WTC11 (cell line): ENCODE data around the gene LRRC9. TPM values are rescaled to one million over a fixed set of nuclear protein-coding genes. Genes with fewer than 3 reads are reported as not detected.

Source experiments
- ATAC-seq: fragments of 200-7000 bp; cut with Tn5 transposase; 2 replicates; pipeline ENCODE4 v1.10.0; 2021; ENCODE audit warnings: mild to moderate bottlenecking, moderate library complexity
- CTCF ChIA-PET: fragments of 300-600 bp; sonication (Branson Sonifier 250); formaldehyde crosslinking; loops from one replicate; lab custom pipeline; 2021; ENCODE audit warnings: antibody characterized with exemption; lab: Charles Lee
- POLR2A ChIA-PET: fragments of 350-600 bp; sonication (Branson Sonifier 250); formaldehyde crosslinking; loops from one replicate; lab custom pipeline; 2021; ENCODE audit warnings: antibody characterized with exemption; lab: Charles Lee
- DNase-seq: peaks from one replicate; pipeline ENCODE4 v3.0.0; 2021; ENCODE audit warnings: low spot score
- H3K27ac Mint-ChIP-seq: 2 replicates; pipeline ENCODE4 v1.8.0; 2021; ENCODE audit warnings: mixed read lengths
- H3K27me3 Mint-ChIP-seq: 2 replicates; pipeline ENCODE4 v1.8.0; 2021; ENCODE audit warnings: low read depth, mild to moderate bottlenecking, moderate library complexity, mixed read lengths
- H3K36me3 Mint-ChIP-seq: 2 replicates; pipeline ENCODE4 v1.8.0; 2021; ENCODE audit warnings: mixed read lengths
- H3K4me1 Mint-ChIP-seq: 2 replicates; pipeline ENCODE4 v1.8.0; 2022; ENCODE audit warnings: mixed read lengths
- H3K4me3 Mint-ChIP-seq: 2 replicates; pipeline ENCODE4 v1.8.0; 2021; ENCODE audit warnings: mild to moderate bottlenecking, moderate library complexity, mixed read lengths
- H3K9me3 Mint-ChIP-seq: 2 replicates; pipeline ENCODE4 v1.8.0; 2021; ENCODE audit warnings: mixed read lengths
- CBFB ChIP-seq: sonication (generic); formaldehyde crosslinking; IDR thresholded peaks from 2 replicates; pipeline ENCODE4 v1.8.1; 2022; ENCODE audit warnings: mild to moderate bottlenecking, low read depth, missing genetic modification reagents
- CREB1 ChIP-seq: sonication (generic); formaldehyde crosslinking; IDR thresholded peaks from 2 replicates; pipeline ENCODE4 v1.8.0; 2023; ENCODE audit warnings: mild to moderate bottlenecking, missing genetic modification reagents
- CREM ChIP-seq: sonication (generic); formaldehyde crosslinking; IDR thresholded peaks from 2 replicates; pipeline ENCODE4 v1.8.1; 2022; ENCODE audit warnings: mild to moderate bottlenecking, missing genetic modification reagents, moderate library complexity
- FOXP1 ChIP-seq: sonication (generic); formaldehyde crosslinking; IDR thresholded peaks from 2 replicates; pipeline ENCODE4 v1.8.0; 2022; ENCODE audit warnings: missing genetic modification reagents, mild to moderate bottlenecking, moderate library complexity, borderline replicate concordance
- GRHL2 ChIP-seq: fragments of 250-450 bp; sonication (Bioruptor Pico); IDR thresholded peaks from 2 replicates; pipeline ENCODE4 v1.8.0; 2022; ENCODE audit warnings: mild to moderate bottlenecking, moderate library complexity; ENCODE audit not compliant: insufficient replicate concordance, severe bottlenecking
- GTF2I ChIP-seq: fragments of 250-450 bp; sonication (Bioruptor Pico); conservative IDR thresholded peaks from 2 replicates; pipeline ENCODE4 v1.4.0; 2021; ENCODE audit warnings: mild to moderate bottlenecking
- NR1H2 ChIP-seq: sonication (generic); formaldehyde crosslinking; IDR thresholded peaks from 2 replicates; pipeline ENCODE4 v1.9.0; 2021; ENCODE audit warnings: mild to moderate bottlenecking, moderate library complexity, missing genetic modification reagents
- NR2C2 ChIP-seq: sonication (generic); formaldehyde crosslinking; IDR thresholded peaks from 2 replicates; pipeline ENCODE4 v1.8.0; 2022; ENCODE audit warnings: mild to moderate bottlenecking, missing genetic modification reagents
- OVOL2 ChIP-seq: fragments of 250-450 bp; sonication (Bioruptor Pico); IDR thresholded peaks from 2 replicates; pipeline ENCODE4 v1.9.0; 2021; ENCODE audit warnings: mild to moderate bottlenecking, borderline replicate concordance
- RORB ChIP-seq: fragments of 250-450 bp; sonication (Bioruptor Pico); IDR thresholded peaks from 2 replicates; pipeline ENCODE4 v1.9.0; 2021; ENCODE audit warnings: mild to moderate bottlenecking
- SOX15 ChIP-seq: fragments of 250-450 bp; sonication (Bioruptor Pico); IDR thresholded peaks from 2 replicates; pipeline ENCODE4 v1.9.0; 2021; ENCODE audit warnings: mild to moderate bottlenecking
- TEAD1 ChIP-seq: sonication (generic); formaldehyde crosslinking; IDR thresholded peaks from 2 replicates; pipeline ENCODE4 v1.8.0; 2022; ENCODE audit warnings: mild to moderate bottlenecking, missing genetic modification reagents
- ZMAT4 ChIP-seq: fragments of 250-450 bp; sonication (Bioruptor Pico); IDR thresholded peaks from 2 replicates; pipeline ENCODE4 v1.9.0; 2021; ENCODE audit warnings: mild to moderate bottlenecking
- ZNF121 ChIP-seq: sonication (generic); formaldehyde crosslinking; IDR thresholded peaks from 2 replicates; pipeline ENCODE4 v1.8.0; 2023; ENCODE audit warnings: missing genetic modification reagents
- ZNF396 ChIP-seq: fragments of 250-450 bp; sonication (Bioruptor Pico); IDR thresholded peaks from 2 replicates; pipeline ENCODE4 v1.8.0; 2021; ENCODE audit warnings: mild to moderate bottlenecking, moderate library complexity, borderline replicate concordance
- ZNF416 ChIP-seq: fragments of 250-450 bp; sonication (Bioruptor Pico); IDR thresholded peaks from 2 replicates; pipeline ENCODE4 v1.9.0; 2021; ENCODE audit warnings: mild to moderate bottlenecking, inconsistent platforms
- ZNF425 ChIP-seq: fragments of 250-450 bp; sonication (Bioruptor Pico); conservative IDR thresholded peaks from 2 replicates; pipeline ENCODE4 v1.9.0; 2021; ENCODE audit warnings: mild to moderate bottlenecking
- ZNF671 ChIP-seq: fragments of 250-450 bp; sonication (Bioruptor Pico); IDR thresholded peaks from 2 replicates; pipeline ENCODE4 v1.8.0; 2021; ENCODE audit warnings: mild to moderate bottlenecking
- total RNA-seq: library from RNA; stranded (reverse); gene quantifications from 3 replicates; pipeline ENCODE4 v1.2.3, GENCODE V29; 2021
- TF ChIP-seq, protein P1 (sequence below): sonication (generic); formaldehyde crosslinking; conservative IDR thresholded peaks from 2 replicates; pipeline ENCODE4 v1.8.1; 2022; ENCODE audit warnings: mild to moderate bottlenecking, missing genetic modification reagents
- TF ChIP-seq, protein P2 (sequence below): sonication (generic); formaldehyde crosslinking; IDR thresholded peaks from 2 replicates; pipeline ENCODE4 v1.8.1; 2022; ENCODE audit warnings: low read depth, mild to moderate bottlenecking, moderate library complexity, missing genetic modification reagents, borderline replicate concordance
- TF ChIP-seq, protein P3 (sequence below): sonication (generic); formaldehyde crosslinking; IDR thresholded peaks from 2 replicates; pipeline ENCODE4 v1.8.1; 2022; ENCODE audit warnings: low read depth, missing genetic modification reagents, borderline replicate concordance
- TF ChIP-seq, protein P4 (sequence below): fragments of 250-450 bp; sonication (Bioruptor Pico); IDR thresholded peaks from 2 replicates; pipeline ENCODE4 v1.9.0; 2021; ENCODE audit warnings: mild to moderate bottlenecking
- TF ChIP-seq, protein P5 (sequence below): sonication (generic); formaldehyde crosslinking; IDR thresholded peaks from 2 replicates; pipeline ENCODE4 v1.8.1; 2023; ENCODE audit warnings: mild to moderate bottlenecking, missing genetic modification reagents
- TF ChIP-seq, protein P6 (sequence below): sonication (generic); formaldehyde crosslinking; IDR thresholded peaks from 2 replicates; pipeline ENCODE4 v1.8.1; 2023; ENCODE audit warnings: mild to moderate bottlenecking, missing genetic modification reagents, moderate library complexity

Gene LRRC9
- total RNA-seq, 1 experiment from 2014 or later, result 0.79 TPM

DNA sequence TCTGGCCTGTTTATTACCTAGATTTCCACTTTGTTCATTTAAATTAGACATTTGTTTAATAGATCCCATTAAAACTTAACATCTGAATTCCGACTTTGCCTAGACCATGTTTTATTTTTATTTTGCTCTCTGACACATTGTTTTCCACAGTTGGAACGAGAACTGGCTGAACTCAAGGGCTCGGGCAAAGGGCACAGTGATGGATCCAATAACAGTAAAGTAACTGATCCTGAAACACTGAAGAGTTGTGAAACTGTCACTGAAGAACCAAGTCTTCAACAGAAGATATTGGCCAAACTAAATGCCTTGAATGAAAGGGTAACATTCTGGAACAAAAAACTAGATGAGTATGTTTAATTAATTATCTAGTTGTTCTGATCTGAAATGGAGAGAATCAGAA is 39.7 kb downstream of the LRRC9 start:
- TF ChIP-seq, protein P1, sequence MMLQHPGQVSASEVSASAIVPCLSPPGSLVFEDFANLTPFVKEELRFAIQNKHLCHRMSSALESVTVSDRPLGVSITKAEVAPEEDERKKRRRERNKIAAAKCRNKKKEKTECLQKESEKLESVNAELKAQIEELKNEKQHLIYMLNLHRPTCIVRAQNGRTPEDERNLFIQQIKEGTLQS, result no peak
- TF ChIP-seq ZMAT4 (CRISPR knock-in tag) (no peak), ZNF121 (no peak), CREM (CRISPR knock-in tag) (no peak), SOX15 (CRISPR knock-in tag) (no peak), ZNF396 (CRISPR knock-in tag) (no peak), TEAD1 (CRISPR knock-in tag) (no peak), CBFB (CRISPR knock-in tag) (no peak), FOXP1 (CRISPR knock-in tag) (no peak), OVOL2 (CRISPR knock-in tag) (no peak), ZNF671 (CRISPR knock-in tag) (no peak), GRHL2 (CRISPR knock-in tag) (no peak), RORB (CRISPR knock-in tag) (no peak), ZNF416 (no peak)
- TF ChIP-seq, protein P2, sequence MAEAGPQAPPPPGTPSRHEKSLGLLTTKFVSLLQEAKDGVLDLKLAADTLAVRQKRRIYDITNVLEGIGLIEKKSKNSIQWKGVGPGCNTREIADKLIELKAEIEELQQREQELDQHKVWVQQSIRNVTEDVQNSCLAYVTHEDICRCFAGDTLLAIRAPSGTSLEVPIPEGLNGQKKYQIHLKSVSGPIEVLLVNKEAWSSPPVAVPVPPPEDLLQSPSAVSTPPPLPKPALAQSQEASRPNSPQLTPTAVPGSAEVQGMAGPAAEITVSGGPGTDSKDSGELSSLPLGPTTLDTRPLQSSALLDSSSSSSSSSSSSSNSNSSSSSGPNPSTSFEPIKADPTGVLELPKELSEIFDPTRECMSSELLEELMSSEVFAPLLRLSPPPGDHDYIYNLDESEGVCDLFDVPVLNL, result no peak
- TF ChIP-seq, protein P3, sequence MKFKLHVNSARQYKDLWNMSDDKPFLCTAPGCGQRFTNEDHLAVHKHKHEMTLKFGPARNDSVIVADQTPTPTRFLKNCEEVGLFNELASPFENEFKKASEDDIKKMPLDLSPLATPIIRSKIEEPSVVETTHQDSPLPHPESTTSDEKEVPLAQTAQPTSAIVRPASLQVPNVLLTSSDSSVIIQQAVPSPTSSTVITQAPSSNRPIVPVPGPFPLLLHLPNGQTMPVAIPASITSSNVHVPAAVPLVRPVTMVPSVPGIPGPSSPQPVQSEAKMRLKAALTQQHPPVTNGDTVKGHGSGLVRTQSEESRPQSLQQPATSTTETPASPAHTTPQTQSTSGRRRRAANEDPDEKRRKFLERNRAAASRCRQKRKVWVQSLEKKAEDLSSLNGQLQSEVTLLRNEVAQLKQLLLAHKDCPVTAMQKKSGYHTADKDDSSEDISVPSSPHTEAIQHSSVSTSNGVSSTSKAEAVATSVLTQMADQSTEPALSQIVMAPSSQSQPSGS (CRISPR knock-in tag), result no peak
- TF ChIP-seq, protein P4, sequence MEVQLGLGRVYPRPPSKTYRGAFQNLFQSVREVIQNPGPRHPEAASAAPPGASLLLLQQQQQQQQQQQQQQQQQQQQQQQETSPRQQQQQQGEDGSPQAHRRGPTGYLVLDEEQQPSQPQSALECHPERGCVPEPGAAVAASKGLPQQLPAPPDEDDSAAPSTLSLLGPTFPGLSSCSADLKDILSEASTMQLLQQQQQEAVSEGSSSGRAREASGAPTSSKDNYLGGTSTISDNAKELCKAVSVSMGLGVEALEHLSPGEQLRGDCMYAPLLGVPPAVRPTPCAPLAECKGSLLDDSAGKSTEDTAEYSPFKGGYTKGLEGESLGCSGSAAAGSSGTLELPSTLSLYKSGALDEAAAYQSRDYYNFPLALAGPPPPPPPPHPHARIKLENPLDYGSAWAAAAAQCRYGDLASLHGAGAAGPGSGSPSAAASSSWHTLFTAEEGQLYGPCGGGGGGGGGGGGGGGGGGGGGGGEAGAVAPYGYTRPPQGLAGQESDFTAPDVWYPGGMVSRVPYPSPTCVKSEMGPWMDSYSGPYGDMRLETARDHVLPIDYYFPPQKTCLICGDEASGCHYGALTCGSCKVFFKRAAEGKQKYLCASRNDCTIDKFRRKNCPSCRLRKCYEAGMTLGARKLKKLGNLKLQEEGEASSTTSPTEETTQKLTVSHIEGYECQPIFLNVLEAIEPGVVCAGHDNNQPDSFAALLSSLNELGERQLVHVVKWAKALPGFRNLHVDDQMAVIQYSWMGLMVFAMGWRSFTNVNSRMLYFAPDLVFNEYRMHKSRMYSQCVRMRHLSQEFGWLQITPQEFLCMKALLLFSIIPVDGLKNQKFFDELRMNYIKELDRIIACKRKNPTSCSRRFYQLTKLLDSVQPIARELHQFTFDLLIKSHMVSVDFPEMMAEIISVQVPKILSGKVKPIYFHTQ (CRISPR knock-in tag), result no peak
- TF ChIP-seq, protein P5, sequence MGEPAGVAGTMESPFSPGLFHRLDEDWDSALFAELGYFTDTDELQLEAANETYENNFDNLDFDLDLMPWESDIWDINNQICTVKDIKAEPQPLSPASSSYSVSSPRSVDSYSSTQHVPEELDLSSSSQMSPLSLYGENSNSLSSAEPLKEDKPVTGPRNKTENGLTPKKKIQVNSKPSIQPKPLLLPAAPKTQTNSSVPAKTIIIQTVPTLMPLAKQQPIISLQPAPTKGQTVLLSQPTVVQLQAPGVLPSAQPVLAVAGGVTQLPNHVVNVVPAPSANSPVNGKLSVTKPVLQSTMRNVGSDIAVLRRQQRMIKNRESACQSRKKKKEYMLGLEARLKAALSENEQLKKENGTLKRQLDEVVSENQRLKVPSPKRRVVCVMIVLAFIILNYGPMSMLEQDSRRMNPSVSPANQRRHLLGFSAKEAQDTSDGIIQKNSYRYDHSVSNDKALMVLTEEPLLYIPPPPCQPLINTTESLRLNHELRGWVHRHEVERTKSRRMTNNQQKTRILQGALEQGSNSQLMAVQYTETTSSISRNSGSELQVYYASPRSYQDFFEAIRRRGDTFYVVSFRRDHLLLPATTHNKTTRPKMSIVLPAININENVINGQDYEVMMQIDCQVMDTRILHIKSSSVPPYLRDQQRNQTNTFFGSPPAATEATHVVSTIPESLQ (CRISPR knock-in tag), result no peak
- DNase-seq (no peak), ATAC-seq (no peak)
- Mint-ChIP-seq H3K9me3 (peaks cover 39% of the 10 kb centered on the region), H3K4me1 (peaks cover 3% of the 10 kb centered on the region; the same call in 1 of the 2 replicates), H3K36me3 (peaks cover 22% of the 10 kb centered on the region), H3K27me3 (no peaks in the 10 kb centered on the region), H3K27ac (no peak overlapping the region), H3K4me3 (no peak overlapping the region)
- POLR2A ChIA-PET, result no interaction called here
- CTCF ChIA-PET, result no interaction called here

DNA sequence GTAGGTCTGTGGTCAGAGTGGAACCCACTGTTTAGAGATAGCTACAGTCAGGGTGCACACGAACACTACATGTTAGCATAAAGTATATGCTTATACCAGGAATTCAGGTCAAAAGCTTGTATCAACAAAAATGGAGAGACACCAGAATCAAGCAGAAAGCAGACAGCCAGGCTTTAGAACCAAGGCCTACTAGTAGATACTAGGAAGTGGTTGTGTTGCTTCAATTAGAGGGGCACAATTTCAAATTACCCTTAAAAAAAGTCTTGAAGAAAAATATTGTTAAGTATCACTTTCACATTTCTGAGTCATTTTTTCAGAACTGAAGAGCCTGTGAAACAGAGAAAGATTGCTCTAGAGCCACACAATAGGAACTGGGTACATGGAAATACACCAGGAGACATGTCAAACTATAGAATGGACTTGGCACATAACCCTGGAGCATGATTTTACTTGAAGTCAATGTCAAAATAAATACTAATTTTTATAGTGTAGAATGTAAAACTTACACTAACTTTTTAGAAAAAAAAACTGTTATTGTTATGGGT is 41.6 kb downstream of the LRRC9 start:
- Mint-ChIP-seq H3K27ac (no peak overlapping the region), H3K4me1 (peaks cover 13% of the 10 kb centered on the region; the same call in 1 of the 2 replicates), H3K9me3 (peaks cover 21% of the 10 kb centered on the region), H3K27me3 (no peaks in the 10 kb centered on the region), H3K36me3 (peaks cover 17% of the 10 kb centered on the region; the same call in 1 of the 2 replicates), H3K4me3 (no peak overlapping the region)
- no peak for ATAC-seq
- TF ChIP-seq CREB1 (CRISPR knock-in tag), result no peak
- TF ChIP-seq, protein P1, result no peak
- no peak for TF ChIP-seq NR2C2 (CRISPR knock-in tag)
- TF ChIP-seq, protein P6, sequence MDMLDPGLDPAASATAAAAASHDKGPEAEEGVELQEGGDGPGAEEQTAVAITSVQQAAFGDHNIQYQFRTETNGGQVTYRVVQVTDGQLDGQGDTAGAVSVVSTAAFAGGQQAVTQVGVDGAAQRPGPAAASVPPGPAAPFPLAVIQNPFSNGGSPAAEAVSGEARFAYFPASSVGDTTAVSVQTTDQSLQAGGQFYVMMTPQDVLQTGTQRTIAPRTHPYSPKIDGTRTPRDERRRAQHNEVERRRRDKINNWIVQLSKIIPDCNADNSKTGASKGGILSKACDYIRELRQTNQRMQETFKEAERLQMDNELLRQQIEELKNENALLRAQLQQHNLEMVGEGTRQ (CRISPR knock-in tag), result no peak
- TF ChIP-seq ZNF425 (CRISPR knock-in tag), result no peak
- no peak for TF ChIP-seq GTF2I (CRISPR knock-in tag)
- no peak for TF ChIP-seq NR1H2
- POLR2A ChIA-PET, result no interaction called here
- no peak for DNase-seq
- CTCF ChIA-PET, result interaction anchor here (0.8 to 1.1 kb wide), 4 partner anchors 118 to 273 kb away, joined by 3 to 4 read pairs (median 3); no protein-coding TSS in a partner anchor
